ENCODE results near the gene FAM217A.

Gene FAM217A

DNA sequence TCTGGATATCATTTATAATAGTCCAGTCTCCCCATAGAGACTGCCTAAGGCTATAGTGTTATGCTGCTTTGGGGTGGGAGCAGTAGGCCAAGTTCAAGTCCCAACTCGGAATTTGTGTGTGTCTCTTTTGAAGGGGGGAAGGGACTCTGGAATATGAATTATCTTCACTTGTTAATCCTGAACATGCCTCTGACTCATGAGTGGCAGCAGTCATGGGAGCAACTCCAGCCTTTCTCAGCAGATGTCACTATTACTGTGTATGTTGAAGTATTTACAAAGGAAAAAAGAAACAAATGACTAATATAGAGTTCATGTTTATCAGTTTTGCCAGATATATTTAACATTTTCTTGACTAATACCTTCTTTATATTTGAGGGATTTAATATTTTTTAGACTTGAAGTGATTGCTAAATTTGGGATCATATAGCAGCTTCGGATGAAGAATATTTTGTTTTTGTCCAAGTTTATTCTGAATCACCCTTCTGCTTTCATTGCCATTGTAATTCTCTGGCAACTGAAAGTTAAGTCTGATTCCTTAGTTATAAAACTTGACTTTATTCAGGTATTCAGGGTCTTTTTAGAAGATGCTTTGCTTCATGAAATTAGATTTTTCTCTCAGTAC, 23.4 kb downstream of the FAM217A start:
- TF ChIP-seq, protein P1, sequence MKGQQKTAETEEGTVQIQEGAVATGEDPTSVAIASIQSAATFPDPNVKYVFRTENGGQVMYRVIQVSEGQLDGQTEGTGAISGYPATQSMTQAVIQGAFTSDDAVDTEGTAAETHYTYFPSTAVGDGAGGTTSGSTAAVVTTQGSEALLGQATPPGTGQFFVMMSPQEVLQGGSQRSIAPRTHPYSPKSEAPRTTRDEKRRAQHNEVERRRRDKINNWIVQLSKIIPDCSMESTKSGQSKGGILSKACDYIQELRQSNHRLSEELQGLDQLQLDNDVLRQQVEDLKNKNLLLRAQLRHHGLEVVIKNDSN (IDR thresholded peaks at IDR 0.05), result no peak
- TF ChIP-seq YY1 (IDR thresholded peaks at IDR 0.05; ENCODE audit: low read depth) (no peak), TCF12 (IDR thresholded peaks at IDR 0.05; ENCODE audit: low read depth) (no peak), RAD21 (IDR thresholded peaks at IDR 0.05; ENCODE audit: low read depth) (peak; percentile 24; the same call in 1 of the 2 replicates)

DNA sequence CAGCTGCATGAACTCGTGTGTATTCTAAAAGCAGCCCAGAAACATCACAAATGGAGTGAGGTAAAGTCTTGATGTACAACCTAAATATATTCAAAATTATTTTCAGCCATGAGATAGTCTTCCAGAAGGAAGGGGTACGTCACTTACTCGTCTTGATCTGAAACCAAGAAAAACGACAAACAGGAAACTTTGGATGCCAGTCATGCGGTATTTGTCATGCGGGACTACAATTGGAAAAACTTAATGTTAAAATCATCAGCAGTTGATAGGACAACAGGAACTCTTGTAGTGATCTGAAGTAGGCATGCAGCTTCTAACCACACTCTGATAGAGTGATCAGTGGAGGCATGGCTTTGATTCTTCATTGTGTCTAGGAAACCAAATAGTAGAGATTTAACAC, 29.7 kb downstream of the FAM217A start:
- TF ChIP-seq, protein P2, sequence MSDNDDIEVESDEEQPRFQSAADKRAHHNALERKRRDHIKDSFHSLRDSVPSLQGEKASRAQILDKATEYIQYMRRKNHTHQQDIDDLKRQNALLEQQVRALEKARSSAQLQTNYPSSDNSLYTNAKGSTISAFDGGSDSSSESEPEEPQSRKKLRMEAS (IDR thresholded peaks at IDR 0.05), result no peak
- TF ChIP-seq CEBPB (IDR thresholded peaks at IDR 0.05), result no peak
- TF ChIP-seq TAF1 (IDR thresholded peaks at IDR 0.05; ENCODE audit: low read depth), result no peak
- TF ChIP-seq, protein P3, sequence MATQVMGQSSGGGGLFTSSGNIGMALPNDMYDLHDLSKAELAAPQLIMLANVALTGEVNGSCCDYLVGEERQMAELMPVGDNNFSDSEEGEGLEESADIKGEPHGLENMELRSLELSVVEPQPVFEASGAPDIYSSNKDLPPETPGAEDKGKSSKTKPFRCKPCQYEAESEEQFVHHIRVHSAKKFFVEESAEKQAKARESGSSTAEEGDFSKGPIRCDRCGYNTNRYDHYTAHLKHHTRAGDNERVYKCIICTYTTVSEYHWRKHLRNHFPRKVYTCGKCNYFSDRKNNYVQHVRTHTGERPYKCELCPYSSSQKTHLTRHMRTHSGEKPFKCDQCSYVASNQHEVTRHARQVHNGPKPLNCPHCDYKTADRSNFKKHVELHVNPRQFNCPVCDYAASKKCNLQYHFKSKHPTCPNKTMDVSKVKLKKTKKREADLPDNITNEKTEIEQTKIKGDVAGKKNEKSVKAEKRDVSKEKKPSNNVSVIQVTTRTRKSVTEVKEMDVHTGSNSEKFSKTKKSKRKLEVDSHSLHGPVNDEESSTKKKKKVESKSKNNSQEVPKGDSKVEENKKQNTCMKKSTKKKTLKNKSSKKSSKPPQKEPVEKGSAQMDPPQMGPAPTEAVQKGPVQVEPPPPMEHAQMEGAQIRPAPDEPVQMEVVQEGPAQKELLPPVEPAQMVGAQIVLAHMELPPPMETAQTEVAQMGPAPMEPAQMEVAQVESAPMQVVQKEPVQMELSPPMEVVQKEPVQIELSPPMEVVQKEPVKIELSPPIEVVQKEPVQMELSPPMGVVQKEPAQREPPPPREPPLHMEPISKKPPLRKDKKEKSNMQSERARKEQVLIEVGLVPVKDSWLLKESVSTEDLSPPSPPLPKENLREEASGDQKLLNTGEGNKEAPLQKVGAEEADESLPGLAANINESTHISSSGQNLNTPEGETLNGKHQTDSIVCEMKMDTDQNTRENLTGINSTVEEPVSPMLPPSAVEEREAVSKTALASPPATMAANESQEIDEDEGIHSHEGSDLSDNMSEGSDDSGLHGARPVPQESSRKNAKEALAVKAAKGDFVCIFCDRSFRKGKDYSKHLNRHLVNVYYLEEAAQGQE (IDR thresholded peaks at IDR 0.05; ENCODE audit: low read depth), result no peak
- TF ChIP-seq RAD21 (IDR thresholded peaks at IDR 0.05; ENCODE audit: low read depth), result no peak
- TF ChIP-seq EP300 (IDR thresholded peaks at IDR 0.05; ENCODE audit: borderline replicate concordance), result no peak
- no peak for TF ChIP-seq EGR1 (IDR thresholded peaks at IDR 0.05)

DNA sequence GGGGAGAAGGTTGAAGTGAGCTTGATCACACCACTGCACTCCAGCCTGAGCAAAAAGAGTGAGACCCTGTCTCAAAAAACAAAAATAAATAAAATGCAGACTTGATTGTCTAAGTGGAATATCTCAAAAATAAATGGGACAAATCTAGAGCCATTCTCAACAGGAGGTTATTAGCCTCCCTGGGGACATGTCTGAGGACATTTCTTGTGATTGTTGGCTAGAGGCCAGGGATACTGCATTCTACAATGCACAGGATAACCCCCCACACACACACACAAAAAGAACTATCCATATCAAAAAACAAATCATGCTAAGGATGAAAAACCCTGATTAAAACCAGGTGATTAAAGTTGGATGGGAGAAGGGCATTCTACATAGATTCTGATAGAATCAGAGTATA, 37.5 kb downstream of the FAM217A start:
- TF ChIP-seq RAD21 (IDR thresholded peaks at IDR 0.05; ENCODE audit: low read depth) (no peak), EP300 (IDR thresholded peaks at IDR 0.05; ENCODE audit: borderline replicate concordance) (no peak), NFIC (IDR thresholded peaks at IDR 0.05) (no peak), YY1 (IDR thresholded peaks at IDR 0.05; ENCODE audit: low read depth) (no peak), TAF1 (IDR thresholded peaks at IDR 0.05; ENCODE audit: low read depth) (no peak), EGR1 (IDR thresholded peaks at IDR 0.05) (no peak), TEAD4 (IDR thresholded peaks at IDR 0.05) (no peak), FOXM1 (IDR thresholded peaks at IDR 0.05; ENCODE audit: borderline replicate concordance, low read depth) (no peak), ZBTB7A (IDR thresholded peaks at IDR 0.05; ENCODE audit: low read depth) (no peak), TCF12 (IDR thresholded peaks at IDR 0.05; ENCODE audit: low read depth) (no peak), CEBPB (IDR thresholded peaks at IDR 0.05) (no peak), CREB1 (IDR thresholded peaks at IDR 0.05; ENCODE audit: low read depth) (no peak)
- TF ChIP-seq, protein P3 (IDR thresholded peaks at IDR 0.05; ENCODE audit: low read depth), result no peak
- TF ChIP-seq, protein P1 (IDR thresholded peaks at IDR 0.05), result no peak

DNA sequence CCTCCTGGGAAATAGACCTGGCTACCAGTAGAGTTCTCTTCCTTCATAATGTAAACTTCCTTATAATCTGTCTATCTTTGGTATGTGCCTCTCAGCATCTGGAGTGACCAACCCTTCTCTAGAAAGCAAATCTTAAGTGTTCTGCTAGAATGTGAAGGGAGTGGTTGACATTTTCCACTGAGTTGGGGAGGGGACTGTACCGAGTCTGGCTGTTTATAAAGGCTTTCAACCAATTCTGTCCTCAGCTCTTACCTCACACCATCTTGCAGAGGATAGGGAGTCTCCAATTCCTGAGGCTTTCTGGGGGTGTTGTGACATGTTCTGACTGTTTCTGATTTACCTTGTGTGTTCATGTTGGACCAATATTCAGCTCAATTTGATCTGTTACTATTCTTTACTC, 39.6 kb downstream of the FAM217A start:
- TF ChIP-seq, protein P2 (IDR thresholded peaks at IDR 0.05), result no peak
- TF ChIP-seq CREB1 (IDR thresholded peaks at IDR 0.05; ENCODE audit: low read depth), result no peak
- no peak for TF ChIP-seq TEAD4 (IDR thresholded peaks at IDR 0.05)
- no peak for TF ChIP-seq ZBTB7A (IDR thresholded peaks at IDR 0.05; ENCODE audit: low read depth)
- TF ChIP-seq TAF1 (IDR thresholded peaks at IDR 0.05; ENCODE audit: low read depth), result no peak
- no peak for TF ChIP-seq YY1 (IDR thresholded peaks at IDR 0.05; ENCODE audit: low read depth)
- no peak for TF ChIP-seq EP300 (IDR thresholded peaks at IDR 0.05; ENCODE audit: borderline replicate concordance)
- TF ChIP-seq RAD21 (IDR thresholded peaks at IDR 0.05; ENCODE audit: low read depth), result no peak
- no peak for TF ChIP-seq FOXM1 (IDR thresholded peaks at IDR 0.05; ENCODE audit: borderline replicate concordance, low read depth)
- TF ChIP-seq, protein P3 (IDR thresholded peaks at IDR 0.05; ENCODE audit: low read depth), result no peak
- TF ChIP-seq, protein P1 (IDR thresholded peaks at IDR 0.05), result no peak
- TF ChIP-seq EGR1 (IDR thresholded peaks at IDR 0.05), result no peak
- no peak for TF ChIP-seq TCF12 (IDR thresholded peaks at IDR 0.05; ENCODE audit: low read depth)
- no peak for TF ChIP-seq NFIC (IDR thresholded peaks at IDR 0.05)
- TF ChIP-seq CEBPB (IDR thresholded peaks at IDR 0.05), result no peak

All from Ishikawa (cell line).